Gastroesophageal sphincter (tissue), 4 donors: ENCODE measurements around the gene OR9G4. TPM values are rescaled to one million over a fixed set of nuclear protein-coding genes. Genes with fewer than 3 reads are reported as not detected.
A peak's percentile ranks its signal among the peaks of the same experiment; 100 is the strongest.

Experiments used
- ATAC-seq: fragments of 150-250 bp; one replicate; pipeline ENCODE4 v1.9.1; 2016; ENCODE audit warnings: mild to moderate bottlenecking, moderate library complexity
- H3K27ac ChIP-seq, 4 donors: fragments of 200-600 bp; sonication (generic) in 3 of 4; 1 replicate in 3 of 4; 2 replicates in 1 of 4; pipeline ENCODE4 v1.5.1; 2016 to 2019
- H3K27me3 ChIP-seq: fragments of 200-600 bp; sonication (generic); one replicate; pipeline ENCODE4 v1.5.1; 2019
- H3K36me3 ChIP-seq, 2 donors: fragments of 200-600 bp; sonication (generic); one replicate each; pipeline ENCODE4 v1.5.1; 2019; ENCODE audit warnings: control low read depth in 1 of 2
- H3K4me1 ChIP-seq, 3 donors: fragments of 200-600 bp; sonication (generic); 1 replicate in 2 of 3; 2 replicates in 1 of 3; pipeline ENCODE4 v1.5.1; 2016 to 2019; ENCODE audit warnings: control low read depth in 2 of 3
- H3K4me3 ChIP-seq, 2 donors: fragments of 200-600 bp; sonication (generic); one replicate each; pipeline ENCODE4 v1.5.1; 2019; ENCODE audit warnings: mild to moderate bottlenecking in 1 of 2, moderate library complexity in 1 of 2
- H3K9me3 ChIP-seq, 3 donors: fragments of 200-600 bp; sonication (generic); one replicate each; pipeline ENCODE4 v1.5.1; 2017 to 2019; ENCODE audit warnings: control low read depth in 2 of 3
- CTCF ChIP-seq, 4 experiments: fragments of 200-600 bp in 2 of 4; fragments of 450-650 bp in 2 of 4; sonication (generic) in 1 of 4; IDR thresholded peaks; one replicate each; pipeline ENCODE4 v1.5.1; 2017 to 2019; ENCODE audit warnings: antibody characterized with exemption in 4 of 4, mild to moderate bottlenecking in 2 of 4, moderate library complexity in 2 of 4
- EP300 ChIP-seq: sonication (generic); formaldehyde crosslinking; IDR thresholded peaks from one replicate; pipeline ENCODE4 v1.6.1; 2017; ENCODE audit warnings: antibody characterized with exemption, mild to moderate bottlenecking
- POLR2A ChIP-seq, 2 donors: fragments of 450-650 bp; IDR thresholded peaks; one replicate each; pipeline ENCODE4 v1.6.1; 2017; ENCODE audit warnings: antibody characterized with exemption in 2 of 2, mild to moderate bottlenecking in 2 of 2, moderate library complexity in 1 of 2
- POLR2AphosphoS5 ChIP-seq: sonication (generic); formaldehyde crosslinking; IDR thresholded peaks from one replicate; pipeline ENCODE4 v1.6.1; 2017; ENCODE audit warnings: antibody characterized with exemption
- WGBS, 2 donors: methylation state at CpG; one replicate each; pipeline ENCODE4 v1.1.5; 2018; ENCODE audit warnings: low coverage in 1 of 2; 5-methylcytosine and 5-hydroxymethylcytosine counted together
- total RNA-seq, 4 donors: library from RNA; depleted of rRNA; stranded (reverse); fragments of >200 nt; gene quantifications; one replicate each; pipeline ENCODE4 v1.1.0, GENCODE V29; 2016

The OR9G4 gene
- total RNA-seq, 4 donors from 2014 or later, result not detected

- Histone ChIP-seq H3K9me3 (no peaks in the 10 kb centered on the region), H3K27ac (no peak overlapping the region), H3K4me1 (no peaks in the 10 kb centered on the region), H3K36me3 (no peaks in the 10 kb centered on the region), H3K4me3 (no peak overlapping the region), H3K27me3 (no peaks in the 10 kb centered on the region)
- TF ChIP-seq CTCF (IDR thresholded peaks at IDR 0.05), result no peak
- TF ChIP-seq EP300, result no peak
- TF ChIP-seq POLR2AphosphoS5, result no peak
- no peak for TF ChIP-seq POLR2A (IDR thresholded peaks at IDR 0.05)
- ATAC-seq, result no peak
- 67 to 82% methylated on average over 6 of the region's 6 CpGs for WGBS, 2 donors
Observed at GRCh38 chr11:56716379-56716854, 32.1 kb downstream of the OR9G4 start.

- Histone ChIP-seq H3K27ac (no peak overlapping the region), H3K9me3 (peaks cover 0 to 10% (median 0%) of the 10 kb centered on the region in 3 donors), H3K36me3 (no peaks in the 10 kb centered on the region), H3K4me3 (no peak overlapping the region), H3K27me3 (no peaks in the 10 kb centered on the region), H3K4me1 (no peaks in the 10 kb centered on the region)
- 51 to 72% methylated on average over 2 of the region's 2 CpGs for WGBS, 2 donors
- TF ChIP-seq POLR2A (IDR thresholded peaks at IDR 0.05) (no peak), CTCF (IDR thresholded peaks at IDR 0.05) (no peak), EP300 (no peak)
- no peak for ATAC-seq
Observed at GRCh38 chr11:56714206-56714605, 34.3 kb downstream of the OR9G4 start.

- no peaks in the 10 kb centered on the region for H3K4me1 ChIP-seq
- no peak for ATAC-seq
- no peak for TF ChIP-seq POLR2AphosphoS5
- TF ChIP-seq EP300, result no peak
- no peak for TF ChIP-seq POLR2A (IDR thresholded peaks at IDR 0.05)
- TF ChIP-seq CTCF (IDR thresholded peaks at IDR 0.05), result no peak
- no peak overlapping the region for H3K4me3 ChIP-seq
- H3K9me3 ChIP-seq, result peaks cover 0 to 10% (median 0%) of the 10 kb centered on the region in 3 donors
- no peak overlapping the region for H3K27ac ChIP-seq
- no peaks in the 10 kb centered on the region for H3K36me3 ChIP-seq
- no peaks in the 10 kb centered on the region for H3K27me3 ChIP-seq
- WGBS, 2 donors, result no CpG with 5 or more reads among the region's 2 CpGs
Observed at GRCh38 chr11:56706486-56706885, 42.0 kb downstream of the OR9G4 start.

GRCh38 chr11:56705784-56706396 lies 42.6 kb downstream of the OR9G4 start:
- H3K4me3 ChIP-seq, result no peak overlapping the region
- whole genome bisulfite sequencing, 2 donors, result 75 to 80% methylated on average over 1 of the region's 1 CpG
- no peaks in the 10 kb centered on the region for H3K4me1 ChIP-seq
- no peak for ATAC-seq
- TF ChIP-seq EP300 (no peak), POLR2AphosphoS5 (no peak), POLR2A (IDR thresholded peaks at IDR 0.05) (no peak), CTCF (IDR thresholded peaks at IDR 0.05) (no peak)
- H3K9me3 ChIP-seq, result peaks cover 0 to 9% (median 0%) of the 10 kb centered on the region in 3 donors
- no peaks in the 10 kb centered on the region for H3K36me3 ChIP-seq
- no peaks in the 10 kb centered on the region for H3K27me3 ChIP-seq
- H3K27ac ChIP-seq, result no peak overlapping the region

GRCh38 chr11:56700914-56701485 lies 47.5 kb downstream of the OR9G4 start:
- H3K9me3 ChIP-seq, result no peaks in the 10 kb centered on the region
- no peak overlapping the region for H3K27ac ChIP-seq
- no peaks in the 10 kb centered on the region for H3K27me3 ChIP-seq
- no peak overlapping the region for H3K4me3 ChIP-seq
- no peaks in the 10 kb centered on the region for H3K36me3 ChIP-seq
- ATAC-seq, result peak; percentile 19
- TF ChIP-seq POLR2A (IDR thresholded peaks at IDR 0.05) (no peak), EP300 (no peak), POLR2AphosphoS5 (no peak), CTCF (IDR thresholded peaks at IDR 0.05) (no peak)
- no peaks in the 10 kb centered on the region for H3K4me1 ChIP-seq
- 43 to 54% methylated on average over 8 of the region's 8 CpGs for WGBS, 2 donors
